ENCODE results near the gene GOLGA3.
"Not testable (repeated sequence)": the region's sequence is repeated elsewhere in the genome, so short reads cannot be mapped to it uniquely, and the experiment has no call there.

GOLGA3 gene

GRCh38 chr12:132828706-132829534 lies at the start of gene GOLGA3:
Gene GOLGA3, minus strand, starts transcription at chr12:132828869. Its CDS starts 6,741 bp downstream, at chr12:132822128.
- DNase-seq (ENCODE audit: low read depth), result peak; percentile 68

GRCh38 chr12:132874620-132875019 lies 46.0 kb upstream of the GOLGA3 start:
- DNase-seq (ENCODE audit: low read depth), result not testable (repeated sequence)

- DNase-seq (ENCODE audit: low read depth), result no peak
These were observed 45.5 kb upstream of the GOLGA3 start for GRCh38 chr12:132874175-132874574.

GRCh38 chr12:132873724-132874123 lies 45.1 kb upstream of the GOLGA3 start:
- no peak for DNase-seq (ENCODE audit: low read depth)

- no peak for DNase-seq (ENCODE audit: low read depth)
These were observed 44.3 kb upstream of the GOLGA3 start for GRCh38 chr12:132872975-132873421.

- DNase-seq (ENCODE audit: low read depth), result no peak
These were observed 43.6 kb upstream of the GOLGA3 start for GRCh38 chr12:132872073-132872855.

GRCh38 chr12:132869551-132869950 lies 40.9 kb upstream of the GOLGA3 start:
- no peak for DNase-seq (ENCODE audit: low read depth)

GRCh38 chr12:132866251-132866828 lies 37.7 kb upstream of the GOLGA3 start:
- peak; percentile 32 for DNase-seq (ENCODE audit: low read depth)

- no peak for DNase-seq (ENCODE audit: low read depth)
These were observed 32.9 kb upstream of the GOLGA3 start for GRCh38 chr12:132861558-132861957.

GRCh38 chr12:132858718-132859266 lies 30.1 kb upstream of the GOLGA3 start:
- no peak for DNase-seq (ENCODE audit: low read depth)

GRCh38 chr12:132857019-132857418 lies 28.4 kb upstream of the GOLGA3 start:
- DNase-seq (ENCODE audit: low read depth), result not testable (repeated sequence)

- DNase-seq (ENCODE audit: low read depth), result no peak
These were observed 27.9 kb upstream of the GOLGA3 start for GRCh38 chr12:132856581-132856980.

- DNase-seq (ENCODE audit: low read depth), result not testable (repeated sequence)
These were observed 26.5 kb upstream of the GOLGA3 start for GRCh38 chr12:132855211-132855610.

- DNase-seq (ENCODE audit: low read depth), result no peak
These were observed 24.8 kb upstream of the GOLGA3 start for GRCh38 chr12:132853285-132854092.

GRCh38 chr12:132852496-132852895 lies 23.8 kb upstream of the GOLGA3 start:
- no peak for DNase-seq (ENCODE audit: low read depth)

- no peak for DNase-seq (ENCODE audit: low read depth)
These were observed 22.8 kb upstream of the GOLGA3 start for GRCh38 chr12:132851465-132851864.

- DNase-seq (ENCODE audit: low read depth), result no peak
These were observed 21.6 kb upstream of the GOLGA3 start for GRCh38 chr12:132850291-132850690.

- DNase-seq (ENCODE audit: low read depth), result no peak
These were observed 19.9 kb upstream of the GOLGA3 start for GRCh38 chr12:132848521-132848920.

GRCh38 chr12:132847363-132848356 lies 19.0 kb upstream of the GOLGA3 start:
- DNase-seq (ENCODE audit: low read depth), result no peak

GRCh38 chr12:132844681-132845080 lies 16.0 kb upstream of the GOLGA3 start:
- not testable (repeated sequence) for DNase-seq (ENCODE audit: low read depth)

Data from non-pigmented ciliary epithelial cell (primary cell).